ENCODE data around the gene VARS2. TPM values are rescaled to one million over a fixed set of nuclear protein-coding genes. Genes with fewer than 3 reads are reported as not detected.
A peak's percentile ranks its signal among the peaks of the same experiment; 100 is the strongest.

Gene VARS2
- total and polyA plus RNA-seq, 9 of the 15 experiments (the other 6 are each of a cell fraction or from before 2014, with no cell fraction given) = 1.6 to 53.6 (median 29.9) TPM

DNA sequence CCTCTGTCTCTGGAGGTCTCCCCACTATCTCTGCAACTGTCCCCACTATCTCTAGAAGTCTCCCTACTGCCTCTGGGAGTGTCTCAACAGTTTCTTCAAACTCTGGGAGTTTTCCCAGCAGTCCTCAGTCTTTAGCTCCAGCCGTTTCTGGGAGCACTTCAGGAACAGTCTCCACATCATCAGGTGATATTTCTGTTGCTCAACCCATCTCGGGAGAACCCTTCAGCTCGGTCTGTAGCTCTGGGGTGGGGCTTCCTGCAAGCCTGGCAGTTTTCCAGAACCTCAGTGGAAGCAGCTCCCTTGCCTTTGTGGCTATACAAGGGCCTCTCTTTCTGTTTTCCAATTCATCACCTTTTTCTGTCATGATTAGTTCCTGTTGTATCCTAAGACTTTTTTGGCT is 21.0 kb downstream of the VARS2 start:
- no TSS peak for BruUV-seq (replicated peaks)
- H3K4me1 ChIP-seq (replicated peaks in 1 of 2; ENCODE audit: control insufficient read depth in 2 of 2, insufficient read depth in 2 of 2, low read length in 2 of 2) = peaks cover 0 to under 1% of the 10 kb centered on the region in 2 experiments; a peak in 2 of 5 replicates
- no peak overlapping the region for H3K9ac ChIP-seq (ENCODE audit: insufficient read depth in 1 of 2, low read depth in 2 of 2, low read length in 2 of 2)
- peak; percentile 36 to 61 (median 40) for DNase-seq (ENCODE audit: extremely low read depth in 1 of 4, low spot score in 3 of 4)
- peak; percentile 30; the same call in 2 of the 3 replicates for ATAC-seq
- H3K4me2 ChIP-seq (ENCODE audit: insufficient read depth, low read length) = no peak overlapping the region
- intact Hi-C loops (cut with micrococcal nuclease) (no loop called here), in situ Hi-C loops (cut with MboI) (no loop called here)
- H4K20me1 ChIP-seq (replicated peaks; ENCODE audit: control insufficient read depth, insufficient read depth, low read length) = peaks cover 6% of the 10 kb centered on the region; the same call in 1 of the 2 replicates
- ChIA-PET CTCF (ENCODE audit: low intra/inter-chr PET ratio) (no interaction called here), POLR2A (interaction anchor here (0.7 to 1.8 kb wide), 3 partner anchors 9 to 192 kb away, joined by 3 to 5 read pairs (median 3); no protein-coding TSS in a partner anchor)
- no peaks in the 10 kb centered on the region for H3K36me3 ChIP-seq (ENCODE audit: control insufficient read depth, insufficient read depth, low read length)
- H3K9me1 ChIP-seq (ENCODE audit: control insufficient read depth, insufficient read depth, low read length) = no peaks in the 10 kb centered on the region
- H3K79me2 ChIP-seq (ENCODE audit: control insufficient read depth, insufficient read depth, low read length) = no peaks in the 10 kb centered on the region
- H3K27ac ChIP-seq (ENCODE audit: extremely low read depth, low read depth, low read length) = no peak overlapping the region
- 3% methylated on average over 3 of the region's 3 CpGs for WGBS (ENCODE audit: insufficient coverage, low coverage, missing lambda C conversion rate)
- H2AFZ ChIP-seq (ENCODE audit: low read depth, low read length) = no peak overlapping the region; the same call in 1 of the 2 replicates
- no peaks in the 10 kb centered on the region for H3K9me3 ChIP-seq (replicated peaks; ENCODE audit: control insufficient read depth, insufficient read depth, low read depth, low read length)
- peaks cover 20 to 45% of the 10 kb centered on the region in 2 experiments for H3K27me3 ChIP-seq (ENCODE audit: control insufficient read depth in 2 of 2, insufficient read depth in 2 of 2, low read length in 2 of 2)
- no peak overlapping the region for H3K4me3 ChIP-seq
- FAIRE-seq = peak; percentile 77
- TF ChIP-seq HMGN3 (IDR thresholded peaks at IDR 0.05; ENCODE audit: borderline replicate concordance, extremely low read depth, insufficient read length, low read depth, low read length) (no peak), XRCC3 (IDR thresholded peaks at IDR 0.05) (no peak), SETDB1 (IDR thresholded peaks at IDR 0.05; ENCODE audit: low read length) (no peak), NFIC (IDR thresholded peaks at IDR 0.05) (peak; percentile 74), KLF6 (CRISPR knock-in tag; IDR thresholded peaks at IDR 0.05; ENCODE audit: borderline replicate concordance) (no peak), RBBP5 (IDR thresholded peaks at IDR 0.05; ENCODE audit: borderline replicate concordance, insufficient read depth, low read length, poor library complexity, severe bottlenecking) (no peak), ZNF561 (CRISPR knock-in tag; conservative IDR thresholded peaks at IDR 0.05) (no peak), RCOR1 (IDR thresholded peaks at IDR 0.05; ENCODE audit: borderline replicate concordance in 1 of 2, low read depth in 2 of 2, low read length in 2 of 2) (0 out of 4 replicates have a peak, but pooled peaks of 1 of the 2 experiments have one; percentile 12), SMARCB1 (IDR thresholded peaks at IDR 0.05; ENCODE audit: insufficient read length, low read depth) (no peak), ZNF766 (CRISPR knock-in tag; conservative IDR thresholded peaks at IDR 0.05) (no peak), CHD4 (IDR thresholded peaks at IDR 0.05; ENCODE audit: insufficient read depth, insufficient replicate concordance, low read depth, low read length, poor library complexity, severe bottlenecking) (no peak), ZNF717 (CRISPR knock-in tag; IDR thresholded peaks at IDR 0.05) (no peak), CEBPB (tag; IDR thresholded peaks at IDR 0.05) (peak; percentile 81), ZNF175 (CRISPR knock-in tag; IDR thresholded peaks at IDR 0.05; ENCODE audit: low read depth) (no peak), CEBPG (CRISPR knock-in tag; IDR thresholded peaks at IDR 0.05) (no peak), CEBPG (tag; conservative IDR thresholded peaks at IDR 0.05 in 1 of 2, IDR thresholded peaks at IDR 0.05 in 1 of 2) (0 out of 4 replicates have a peak, but pooled peaks of 1 of the 2 experiments have one; percentile 37), DMBX1 (CRISPR knock-in tag; IDR thresholded peaks at IDR 0.05; ENCODE audit: borderline replicate concordance) (no peak), FOXJ2 (tag; IDR thresholded peaks at IDR 0.05) (no peak), PHF21A (IDR thresholded peaks at IDR 0.05; ENCODE audit: borderline replicate concordance, low read depth) (no peak), STAT5A (IDR thresholded peaks at IDR 0.05; ENCODE audit: borderline replicate concordance, low read length) (no peak), ZBTB7A (IDR thresholded peaks at IDR 0.05; ENCODE audit: borderline replicate concordance, control insufficient read depth, low read depth, low read length) (no peak), ZNF586 (CRISPR knock-in tag; conservative IDR thresholded peaks at IDR 0.05) (no peak)
- TF ChIP-seq, protein P1, sequence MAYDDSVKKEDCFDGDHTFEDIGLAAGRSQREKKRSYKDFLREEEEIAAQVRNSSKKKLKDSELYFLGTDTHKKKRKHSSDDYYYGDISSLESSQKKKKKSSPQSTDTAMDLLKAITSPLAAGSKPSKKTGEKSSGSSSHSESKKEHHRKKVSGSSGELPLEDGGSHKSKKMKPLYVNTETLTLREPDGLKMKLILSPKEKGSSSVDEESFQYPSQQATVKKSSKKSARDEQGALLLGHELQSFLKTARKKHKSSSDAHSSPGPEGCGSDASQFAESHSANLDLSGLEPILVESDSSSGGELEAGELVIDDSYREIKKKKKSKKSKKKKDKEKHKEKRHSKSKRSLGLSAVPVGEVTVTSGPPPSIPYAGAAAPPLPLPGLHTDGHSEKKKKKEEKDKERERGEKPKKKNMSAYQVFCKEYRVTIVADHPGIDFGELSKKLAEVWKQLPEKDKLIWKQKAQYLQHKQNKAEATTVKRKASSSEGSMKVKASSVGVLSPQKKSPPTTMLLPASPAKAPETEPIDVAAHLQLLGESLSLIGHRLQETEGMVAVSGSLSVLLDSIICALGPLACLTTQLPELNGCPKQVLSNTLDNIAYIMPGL (CRISPR knock-in tag; IDR thresholded peaks at IDR 0.05) = no peak

Measured in K562 (cell line).